ENCODE results near the gene TCEAL8. TPM values are rescaled to one million over a fixed set of nuclear protein-coding genes. Genes with fewer than 3 reads are reported as not detected.

Gene TCEAL8
- total and polyA plus RNA-seq, 2 experiments from 2014 or later = 97.7 to 104 TPM

DNA sequence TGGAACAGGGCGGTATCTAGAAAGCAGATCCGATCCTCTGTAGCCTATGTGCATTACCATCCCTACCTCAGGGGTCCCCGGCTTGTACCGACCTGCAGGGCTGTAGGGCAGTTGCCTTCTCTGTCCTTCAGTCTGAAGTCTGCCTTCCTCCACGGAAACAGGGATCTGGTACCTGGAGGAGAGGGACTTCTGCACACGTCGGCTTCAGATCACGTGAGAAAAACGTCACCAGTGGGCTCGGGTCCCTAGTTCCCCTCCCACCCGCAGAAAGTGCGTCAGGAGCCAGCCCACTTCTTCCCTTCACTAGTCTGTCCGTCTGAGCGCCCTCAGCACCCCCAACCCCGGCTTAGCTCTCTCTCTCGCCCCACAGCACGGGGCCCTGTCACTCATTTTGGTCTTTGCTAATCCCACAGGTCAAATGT lies 21.6 kb upstream of the TCEAL8 start, which contains the start of gene TCEAL5:
TSS of gene TCEAL5 (minus strand) at position 170 of the 422 bp plus-strand sequence. CDS start 2,187 bp downstream, outside the sequence.
- 22 to 25% methylated on average over 8 to 12 of the region's 17 CpGs for WGBS, 2 experiments (ENCODE audit: low coverage in 1 of 2, low lambda C conversion rate in 2 of 2, missing lambda C conversion rate in 2 of 2)
- Histone ChIP-seq H3K9me3 (ENCODE audit: low read depth) (no peaks in the 10 kb centered on the region), H3K27me3 (replicated peaks; ENCODE audit: insufficient read depth) (no peaks in the 10 kb centered on the region; the same call in 1 of the 2 replicates), H3F3A (ENCODE audit: insufficient read depth) (no peaks in the 10 kb centered on the region), H3K9me2 (ENCODE audit: insufficient read depth) (no peaks in the 10 kb centered on the region), H2AFZ (no peak within 1 kb of the TSS), H3K36me3 (ENCODE audit: low read depth) (no peaks in the 10 kb centered on the region), H3K27ac (no peak within 1 kb of the TSS), H3K4me1 (ENCODE audit: insufficient read depth) (no peaks in the 10 kb centered on the region), H3K4me3 (no peak within 1 kb of the TSS), H4K20me1 (ENCODE audit: insufficient read depth) (no peaks in the 10 kb centered on the region), H3K9ac (no peak within 1 kb of the TSS), H3K79me2 (ENCODE audit: insufficient read depth) (no peaks in the 10 kb centered on the region), H3K4me2 (ENCODE audit: unreplicated experiment) (no peak within 1 kb of the TSS)
- no peak for DNase-seq
- in situ Hi-C loops (cut with MboI) = no loop called here
- TF ChIP-seq EZH2 (IDR thresholded peaks at IDR 0.05; ENCODE audit: insufficient read depth, poor library complexity, severe bottlenecking) (peak; percentile 53), EZH2phosphoT487 (IDR thresholded peaks at IDR 0.05; ENCODE audit: insufficient read depth, low read depth) (no peak)

DNA sequence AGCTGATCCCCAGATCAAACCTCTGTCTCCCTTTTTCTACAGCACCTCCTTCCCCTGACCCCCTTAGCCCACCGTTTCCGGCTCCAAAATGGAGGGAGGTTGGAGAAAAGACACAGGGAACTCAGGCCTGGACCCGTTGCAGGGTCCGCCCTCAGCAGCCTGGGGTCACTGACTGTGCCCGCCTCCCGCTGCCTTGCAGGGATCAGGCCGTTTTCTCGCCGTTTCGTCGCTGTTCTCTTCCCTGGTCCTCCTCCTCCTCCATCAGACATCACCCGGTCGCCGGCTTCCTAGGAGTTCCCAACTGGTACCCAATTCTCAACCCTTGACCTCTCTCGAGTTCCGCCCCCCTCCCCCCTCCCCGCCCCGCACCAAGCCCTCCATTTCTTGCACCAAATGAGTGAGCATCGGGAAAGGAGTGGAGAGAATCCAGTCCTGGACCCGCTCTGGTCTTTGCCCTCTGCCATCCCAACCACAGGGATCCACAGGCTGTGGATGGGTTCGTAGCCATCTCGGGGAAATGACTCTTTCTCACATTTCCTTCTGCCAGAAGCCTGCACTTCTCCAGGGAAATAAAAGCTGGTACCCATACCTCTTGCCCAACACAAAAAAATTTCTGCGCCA lies 21.1 kb upstream of the TCEAL8 start:
- H3K27ac ChIP-seq = no peak overlapping the region
- H4K20me1 ChIP-seq (ENCODE audit: insufficient read depth) = no peaks in the 10 kb centered on the region
- WGBS, 2 experiments (ENCODE audit: low coverage in 1 of 2, low lambda C conversion rate in 2 of 2, missing lambda C conversion rate in 2 of 2) = 2 to 16% methylated on average over 8 to 21 of the region's 23 CpGs
- H3K4me1 ChIP-seq (ENCODE audit: insufficient read depth) = no peaks in the 10 kb centered on the region
- no peaks in the 10 kb centered on the region for H3K36me3 ChIP-seq (ENCODE audit: low read depth)
- no peaks in the 10 kb centered on the region; the same call in 1 of the 2 replicates for H3K27me3 ChIP-seq (replicated peaks; ENCODE audit: insufficient read depth)
- no peak overlapping the region for H3K4me3 ChIP-seq
- H2AFZ ChIP-seq = no peak overlapping the region
- in situ Hi-C loops (cut with MboI) = no loop called here
- H3K9ac ChIP-seq = no peak overlapping the region
- no peaks in the 10 kb centered on the region for H3K79me2 ChIP-seq (ENCODE audit: insufficient read depth)
- H3K9me2 ChIP-seq (ENCODE audit: insufficient read depth) = no peaks in the 10 kb centered on the region
- H3F3A ChIP-seq (ENCODE audit: insufficient read depth) = no peaks in the 10 kb centered on the region
- no peak overlapping the region for H3K4me2 ChIP-seq (ENCODE audit: unreplicated experiment)
- DNase-seq = no peak
- H3K9me3 ChIP-seq (ENCODE audit: low read depth) = no peaks in the 10 kb centered on the region
- TF ChIP-seq EZH2 (IDR thresholded peaks at IDR 0.05; ENCODE audit: insufficient read depth, poor library complexity, severe bottlenecking) = no peak
- no peak for TF ChIP-seq EZH2phosphoT487 (IDR thresholded peaks at IDR 0.05; ENCODE audit: insufficient read depth, low read depth)

- Histone ChIP-seq H3K27ac (no peak overlapping the region), H3F3A (ENCODE audit: insufficient read depth) (no peaks in the 10 kb centered on the region), H3K4me3 (no peak overlapping the region), H3K36me3 (ENCODE audit: low read depth) (no peaks in the 10 kb centered on the region), H3K4me2 (ENCODE audit: unreplicated experiment) (no peak overlapping the region), H3K9me3 (ENCODE audit: low read depth) (no peaks in the 10 kb centered on the region), H3K27me3 (replicated peaks; ENCODE audit: insufficient read depth) (no peaks in the 10 kb centered on the region; the same call in 1 of the 2 replicates), H4K20me1 (ENCODE audit: insufficient read depth) (no peaks in the 10 kb centered on the region), H3K9ac (no peak overlapping the region), H2AFZ (no peak overlapping the region), H3K79me2 (ENCODE audit: insufficient read depth) (no peaks in the 10 kb centered on the region), H3K4me1 (ENCODE audit: insufficient read depth) (no peaks in the 10 kb centered on the region), H3K9me2 (ENCODE audit: insufficient read depth) (no peaks in the 10 kb centered on the region)
- TF ChIP-seq EZH2phosphoT487 (IDR thresholded peaks at IDR 0.05; ENCODE audit: insufficient read depth, low read depth) (no peak), EZH2 (IDR thresholded peaks at IDR 0.05; ENCODE audit: insufficient read depth, poor library complexity, severe bottlenecking) (no peak)
- WGBS, 2 experiments (ENCODE audit: low coverage in 1 of 2, low lambda C conversion rate in 2 of 2, missing lambda C conversion rate in 2 of 2) = 95 to 100% methylated on average over 4 of the region's 4 CpGs
- in situ Hi-C loops (cut with MboI) = no loop called here
- no peak for DNase-seq
These were observed 19.3 kb upstream of the TCEAL8 start for GRCh38 chrX:103274284-103274683.

DNA sequence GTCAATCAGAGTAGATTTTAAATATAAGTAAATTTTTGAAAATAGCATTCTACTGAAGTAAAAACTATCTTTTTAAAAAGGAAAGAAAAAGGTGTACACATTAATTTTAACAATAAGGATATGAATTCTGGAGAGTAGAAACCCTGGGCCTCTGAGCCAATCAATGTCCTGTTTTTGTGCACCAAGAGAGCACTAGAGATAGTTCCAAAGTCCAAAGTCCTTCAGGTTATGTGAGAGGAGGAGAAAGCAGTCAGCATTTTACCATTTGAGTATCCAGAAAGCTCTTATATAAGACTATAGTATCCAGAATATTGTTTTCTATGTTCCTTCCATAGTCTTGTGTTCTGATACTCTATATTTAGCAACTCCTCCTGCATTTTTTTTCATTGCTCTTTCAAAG lies 3.3 kb upstream of the TCEAL8 start:
- in situ Hi-C loops (cut with MboI) = no loop called here

More for the DNA sequence above, 3.3 kb upstream of the TCEAL8 start:
- no peaks in the 10 kb centered on the region for H3K4me1 ChIP-seq (ENCODE audit: insufficient read depth)
- H3K27me3 ChIP-seq (replicated peaks; ENCODE audit: insufficient read depth) = 0 out of 2 replicates have a peak, but pooled peaks cover 4% of the 10 kb centered on the region
- H4K20me1 ChIP-seq (ENCODE audit: insufficient read depth) = no peaks in the 10 kb centered on the region
- no peak overlapping the region for H3K4me3 ChIP-seq
- no peak overlapping the region for H3K9ac ChIP-seq
- peaks cover 16% of the 10 kb centered on the region for H3K79me2 ChIP-seq (ENCODE audit: insufficient read depth)
- H3K9me2 ChIP-seq (ENCODE audit: insufficient read depth) = no peaks in the 10 kb centered on the region
- no peak for TF ChIP-seq EZH2phosphoT487 (IDR thresholded peaks at IDR 0.05; ENCODE audit: insufficient read depth, low read depth)
- TF ChIP-seq EZH2 (IDR thresholded peaks at IDR 0.05; ENCODE audit: insufficient read depth, poor library complexity, severe bottlenecking) = no peak
- H3K36me3 ChIP-seq (ENCODE audit: low read depth) = 0 out of 2 replicates have a peak, but pooled peaks cover under 1% of the 10 kb centered on the region
- no peak for DNase-seq
- H3K9me3 ChIP-seq (ENCODE audit: low read depth) = no peaks in the 10 kb centered on the region
- H2AFZ ChIP-seq = no peak overlapping the region
- H3K27ac ChIP-seq = no peak overlapping the region
- no peak overlapping the region for H3K4me2 ChIP-seq (ENCODE audit: unreplicated experiment)
- no peaks in the 10 kb centered on the region for H3F3A ChIP-seq (ENCODE audit: insufficient read depth)
